Keratinocyte (primary cell): ENCODE results near the gene ESF1. TPM values are rescaled to one million over a fixed set of nuclear protein-coding genes. Genes with fewer than 3 reads are reported as not detected.

Source experiments
- DNase-seq: peaks from one replicate; pipeline ENCODE4 v3.0.0-alpha.2; 2011; ENCODE audit warnings: low read depth, missing footprints, low spot score
- FAIRE-seq: peaks from 2 replicates; lab custom pipeline; 2011; peaks lifted over from hg19 to GRCh38; lab: Jason Lieb, UNC
- H2AFZ ChIP-seq: 2 replicates; pipeline ENCODE4 v1.6.0; 2012; ENCODE audit warnings: low read length, control low read depth, inconsistent platforms; ENCODE audit not compliant: control insufficient read depth
- H3K27ac ChIP-seq: 2 replicates; pipeline ENCODE4 v1.5.1; 2011; ENCODE audit warnings: low read length; ENCODE audit not compliant: control insufficient read depth, insufficient read depth
- H3K27me3 ChIP-seq: 3 replicates; pipeline ENCODE4 v1.6.0; 2011; ENCODE audit warnings: low read length; ENCODE audit not compliant: control insufficient read depth, insufficient read depth; ENCODE audit errors: extremely low read depth
- H3K36me3 ChIP-seq, 2 experiments: 2 replicates in 1 of 2; 3 replicates in 1 of 2; pipeline ENCODE4 v1.5.1; 2011; ENCODE audit warnings: low read length in 2 of 2, mild to moderate bottlenecking in 1 of 2; ENCODE audit not compliant: control insufficient read depth in 2 of 2, insufficient read depth in 2 of 2; ENCODE audit errors: extremely low read depth in 1 of 2
- H3K4me1 ChIP-seq: 3 replicates; pipeline ENCODE4 v1.5.1; 2011; ENCODE audit warnings: low read length; ENCODE audit not compliant: control insufficient read depth, insufficient read depth; ENCODE audit errors: extremely low read depth
- H3K4me2 ChIP-seq: 3 replicates; pipeline ENCODE4 v1.6.0; 2011; ENCODE audit warnings: low read depth, low read length; ENCODE audit not compliant: control insufficient read depth, insufficient read depth; ENCODE audit errors: extremely low read depth
- H3K4me3 ChIP-seq, 3 experiments: fragments of 200-600 bp in 1 of 3; sonication (generic) in 1 of 3; 2 replicates in 2 of 3; 3 replicates in 1 of 3; pipeline ENCODE4 v1.5.1; 2011 to 2016; ENCODE audit warnings: low read length in 3 of 3, mild to moderate bottlenecking in 3 of 3, control low read depth in 2 of 3, inconsistent platforms in 1 of 3, low read depth in 1 of 3, mixed read lengths in 1 of 3, mixed run types in 1 of 3, moderate library complexity in 1 of 3; ENCODE audit not compliant: control insufficient read depth in 2 of 3, insufficient read depth in 2 of 3; ENCODE audit errors: extremely low read depth in 1 of 3
- H3K79me2 ChIP-seq: 2 replicates; pipeline ENCODE4 v1.6.0; 2012; ENCODE audit warnings: low read length; ENCODE audit not compliant: control insufficient read depth, insufficient read depth
- H3K9ac ChIP-seq: 3 replicates; pipeline ENCODE4 v1.6.0; 2011; ENCODE audit warnings: low read length; ENCODE audit not compliant: control insufficient read depth, insufficient read depth; ENCODE audit errors: extremely low read depth
- H3K9me1 ChIP-seq: 3 replicates; pipeline ENCODE4 v1.6.0; 2011; ENCODE audit warnings: low read length; ENCODE audit not compliant: control insufficient read depth, insufficient read depth; ENCODE audit errors: extremely low read depth
- H3K9me3 ChIP-seq: 2 replicates; pipeline ENCODE4 v1.5.1; 2012; ENCODE audit warnings: low read depth, low read length; ENCODE audit not compliant: control insufficient read depth
- H4K20me1 ChIP-seq: 3 replicates; pipeline ENCODE4 v1.6.0; 2011; ENCODE audit warnings: low read length; ENCODE audit not compliant: control insufficient read depth, insufficient read depth; ENCODE audit errors: extremely low read depth
- EZH2 ChIP-seq: IDR thresholded peaks from one replicate; pipeline ENCODE4 v1.6.1; 2012; ENCODE audit warnings: inconsistent platforms, mild to moderate bottlenecking, low read length, moderate library complexity
- dilution Hi-C: fragments of 300-500 bp; cut with MboI; formaldehyde crosslinking; loops from one replicate; pipeline ENCODE4 v1.7.0; 2020; ENCODE audit warnings: low sequenced_read_pairs; ENCODE audit not compliant: extremely low pct_ligation_motif_present
- polyA plus RNA-seq, 5 experiments: library from polyadenylated mRNA; depleted of rRNA in 3 of 5; stranded (reverse) in 3 of 5; stranded (forward) in 1 of 5; unstranded in 1 of 5; fragments of >200 nt; gene quantifications; 1 replicate in 1 of 5; 2 replicates in 3 of 5; 3 replicates in 1 of 5; pipeline versions ENCODE4 v1.2.1 to v1.2.3, GENCODE V29; 2011 to 2012; ENCODE audit warnings: missing spikeins in 2 of 5, low read depth in 1 of 5, low replicate concordance in 1 of 5
- TF ChIP-seq, protein P1 (sequence below), 3 experiments: IDR thresholded peaks in 1 of 3; conservative IDR thresholded peaks in 1 of 3; optimal IDR thresholded peaks in 1 of 3; 2 replicates in 2 of 3; 3 replicates in 1 of 3; pipeline versions ENCODE3 to v1.5.1; 2011; ENCODE audit warnings: low read length in 3 of 3, mild to moderate bottlenecking in 3 of 3, moderate library complexity in 2 of 3, control low read depth in 1 of 3, inconsistent platforms in 1 of 3; ENCODE audit not compliant: insufficient read depth in 2 of 3; ENCODE audit errors: extremely low read depth in 1 of 3

Gene ESF1
- polyA plus RNA-seq, 1 donor (not counting 4 experiments of a cell fraction or from before 2014, with no cell fraction given) = 10.8 TPM

- H3K27ac ChIP-seq = no peak overlapping the region
- no peaks in the 10 kb centered on the region for H3K36me3 ChIP-seq
- no peak overlapping the region for H3K4me3 ChIP-seq
- no peak overlapping the region for H2AFZ ChIP-seq
- no peaks in the 10 kb centered on the region for H4K20me1 ChIP-seq
- H3K4me2 ChIP-seq = no peak overlapping the region
- FAIRE-seq (no peak), DNase-seq (no peak)
- no peak for TF ChIP-seq EZH2
- TF ChIP-seq, protein P1, sequence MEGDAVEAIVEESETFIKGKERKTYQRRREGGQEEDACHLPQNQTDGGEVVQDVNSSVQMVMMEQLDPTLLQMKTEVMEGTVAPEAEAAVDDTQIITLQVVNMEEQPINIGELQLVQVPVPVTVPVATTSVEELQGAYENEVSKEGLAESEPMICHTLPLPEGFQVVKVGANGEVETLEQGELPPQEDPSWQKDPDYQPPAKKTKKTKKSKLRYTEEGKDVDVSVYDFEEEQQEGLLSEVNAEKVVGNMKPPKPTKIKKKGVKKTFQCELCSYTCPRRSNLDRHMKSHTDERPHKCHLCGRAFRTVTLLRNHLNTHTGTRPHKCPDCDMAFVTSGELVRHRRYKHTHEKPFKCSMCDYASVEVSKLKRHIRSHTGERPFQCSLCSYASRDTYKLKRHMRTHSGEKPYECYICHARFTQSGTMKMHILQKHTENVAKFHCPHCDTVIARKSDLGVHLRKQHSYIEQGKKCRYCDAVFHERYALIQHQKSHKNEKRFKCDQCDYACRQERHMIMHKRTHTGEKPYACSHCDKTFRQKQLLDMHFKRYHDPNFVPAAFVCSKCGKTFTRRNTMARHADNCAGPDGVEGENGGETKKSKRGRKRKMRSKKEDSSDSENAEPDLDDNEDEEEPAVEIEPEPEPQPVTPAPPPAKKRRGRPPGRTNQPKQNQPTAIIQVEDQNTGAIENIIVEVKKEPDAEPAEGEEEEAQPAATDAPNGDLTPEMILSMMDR (optimal IDR thresholded peaks at IDR 0.05 in 1 of 3, IDR thresholded peaks at IDR 0.05 in 1 of 3, conservative IDR thresholded peaks at IDR 0.05 in 1 of 3; ENCODE audit: extremely low read depth in 1 of 3, insufficient read depth in 2 of 3, low read length in 3 of 3) = no peak
- H3K9me3 ChIP-seq = no peaks in the 10 kb centered on the region
- H3K27me3 ChIP-seq = no peaks in the 10 kb centered on the region
- no peaks in the 10 kb centered on the region for H3K4me1 ChIP-seq
- dilution Hi-C loops = no loop called here
- H3K9ac ChIP-seq = no peak overlapping the region
- H3K79me2 ChIP-seq = no peaks in the 10 kb centered on the region
- H3K9me1 ChIP-seq = no peaks in the 10 kb centered on the region
Measured at GRCh38 chr20:13690943-13691342, 93.8 kb downstream of the ESF1 start.

DNA sequence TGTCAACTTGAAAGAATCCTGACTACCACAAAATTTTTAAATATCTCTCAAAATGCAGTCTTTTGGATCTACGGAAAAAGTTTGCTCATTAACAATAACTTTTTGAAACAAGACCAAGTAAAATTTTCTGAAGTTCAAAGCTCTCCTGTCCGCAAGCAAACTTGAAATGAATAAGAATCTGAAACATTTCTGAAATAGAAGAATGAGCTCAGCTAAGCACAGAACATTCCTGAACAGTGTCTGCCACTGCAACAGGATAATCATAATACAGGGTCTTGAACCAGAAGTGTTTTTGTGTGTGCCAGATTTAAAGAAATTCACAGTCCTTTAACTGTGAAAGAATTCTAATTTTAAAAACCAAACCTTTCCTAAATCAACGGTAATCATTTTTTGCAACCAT is 96.9 kb downstream of the ESF1 start:
- no peak overlapping the region for H2AFZ ChIP-seq
- dilution Hi-C loops = no loop called here

More for the DNA sequence above, 96.9 kb downstream of the ESF1 start:
- Histone ChIP-seq H3K4me1 (no peaks in the 10 kb centered on the region), H3K4me2 (no peak overlapping the region), H3K9me1 (no peaks in the 10 kb centered on the region), H3K79me2 (no peaks in the 10 kb centered on the region), H4K20me1 (no peaks in the 10 kb centered on the region), H3K4me3 (no peak overlapping the region), H3K27ac (no peak overlapping the region), H3K9me3 (no peaks in the 10 kb centered on the region), H3K36me3 (no peaks in the 10 kb centered on the region), H3K27me3 (no peaks in the 10 kb centered on the region), H3K9ac (no peak overlapping the region)
- TF ChIP-seq EZH2 = no peak
- TF ChIP-seq, protein P1 (optimal IDR thresholded peaks at IDR 0.05 in 1 of 3, IDR thresholded peaks at IDR 0.05 in 1 of 3, conservative IDR thresholded peaks at IDR 0.05 in 1 of 3; ENCODE audit: extremely low read depth in 1 of 3, insufficient read depth in 2 of 3, low read length in 3 of 3) = no peak
- DNase-seq = no peak
- no peak for FAIRE-seq
